Neuronal stem cell (in vitro differentiated cells): ENCODE data around the gene DLG2.
A peak's percentile ranks its signal among the peaks of the same experiment; 100 is the strongest.

Source experiments
- DNase-seq: peaks from one replicate; pipeline ENCODE4 v3.0.0-alpha.2; 2013; ENCODE audit warnings: low spot score
- H2AFZ ChIP-seq: one replicate; pipeline ENCODE4 v1.6.1; 2013; ENCODE audit warnings: mild to moderate bottlenecking, low read length, inconsistent platforms
- H2AK5ac ChIP-seq: 2 replicates; pipeline ENCODE4 v1.6.1; 2013; ENCODE audit warnings: low read depth, mild to moderate bottlenecking, inconsistent platforms, low read length, moderate library complexity, mixed read lengths
- H2BK120ac ChIP-seq: 2 replicates; pipeline ENCODE4 v1.6.1; 2013; ENCODE audit warnings: low read depth, mild to moderate bottlenecking, inconsistent platforms, low read length, moderate library complexity, mixed read lengths
- H2BK12ac ChIP-seq: one replicate; pipeline ENCODE4 v1.6.1; 2013; ENCODE audit warnings: low read length, inconsistent platforms
- H2BK15ac ChIP-seq: 2 replicates; pipeline ENCODE4 v1.6.1; 2013; ENCODE audit warnings: mild to moderate bottlenecking, low read length, inconsistent platforms, mixed read lengths
- H2BK5ac ChIP-seq: one replicate; pipeline ENCODE4 v1.6.1; 2013; ENCODE audit warnings: inconsistent platforms, mild to moderate bottlenecking, low read length, moderate library complexity
- H3K14ac ChIP-seq: one replicate; pipeline ENCODE4 v1.6.1; 2013; ENCODE audit warnings: low read length, inconsistent platforms
- H3K18ac ChIP-seq: 2 replicates; pipeline ENCODE4 v1.6.1; 2013; ENCODE audit warnings: low read length, inconsistent platforms
- H3K23ac ChIP-seq: 2 replicates; pipeline ENCODE4 v1.6.1; 2013; ENCODE audit warnings: low read depth, mild to moderate bottlenecking, mixed read lengths, low read length, inconsistent platforms; ENCODE audit not compliant: poor library complexity
- H3K27ac ChIP-seq: replicated peaks from 3 replicates; pipeline ENCODE4 v1.5.1; 2013; ENCODE audit warnings: low read length, inconsistent platforms
- H3K27me3 ChIP-seq, 3 experiments: 2 replicates each; pipeline ENCODE4 v1.6.1; 2013; ENCODE audit warnings: low read length in 3 of 3, mild to moderate bottlenecking in 2 of 3, inconsistent platforms in 1 of 3, low read depth in 1 of 3, mixed read lengths in 1 of 3, moderate library complexity in 1 of 3; ENCODE audit not compliant: control insufficient read depth in 3 of 3, insufficient read depth in 3 of 3
- H3K36me3 ChIP-seq, 2 donors: replicated peaks in 1 of 2; 2 replicates each; pipeline ENCODE4 v1.6.1; 2013; ENCODE audit warnings: low read length in 2 of 2; ENCODE audit not compliant: control insufficient read depth in 2 of 2, insufficient read depth in 2 of 2
- H3K4ac ChIP-seq: 2 replicates; pipeline ENCODE4 v1.6.1; 2013; ENCODE audit warnings: inconsistent platforms, mild to moderate bottlenecking, low read length, moderate library complexity
- H3K4me1 ChIP-seq, 2 donors: 1 replicate in 1 of 2; 2 replicates in 1 of 2; pipeline ENCODE4 v1.6.1; 2013; ENCODE audit warnings: low read length in 2 of 2, low read depth in 1 of 2; ENCODE audit not compliant: control insufficient read depth in 2 of 2, insufficient read depth in 1 of 2
- H3K4me2 ChIP-seq: one replicate; pipeline ENCODE4 v1.6.1; 2013; ENCODE audit warnings: mild to moderate bottlenecking, low read length, inconsistent platforms; ENCODE audit not compliant: insufficient read depth, poor library complexity, severe bottlenecking
- H3K4me3 ChIP-seq, 2 donors: 2 replicates each; pipeline ENCODE4 v1.5.1; 2013; ENCODE audit warnings: low read length in 2 of 2, mild to moderate bottlenecking in 2 of 2, inconsistent platforms in 1 of 2, moderate library complexity in 1 of 2
- H3K79me1 ChIP-seq: one replicate; pipeline ENCODE4 v1.6.1; 2013; ENCODE audit warnings: low read depth, mild to moderate bottlenecking, inconsistent platforms, low read length, moderate library complexity
- H3K9ac ChIP-seq: one replicate; pipeline ENCODE4 v1.6.1; 2013; ENCODE audit warnings: mild to moderate bottlenecking, low read depth, low read length, inconsistent platforms; ENCODE audit not compliant: poor library complexity
- H3K9me3 ChIP-seq, 2 donors: replicated peaks in 1 of 2; 2 replicates each; pipeline versions ENCODE3 to v1.6.1; 2013; ENCODE audit warnings: low read length in 2 of 2, mild to moderate bottlenecking in 2 of 2, inconsistent platforms in 1 of 2, low read depth in 1 of 2, mixed read lengths in 1 of 2, moderate library complexity in 1 of 2; ENCODE audit not compliant: control insufficient read depth in 2 of 2, insufficient read depth in 1 of 2
- H4K8ac ChIP-seq: one replicate; pipeline ENCODE4 v1.6.1; 2013; ENCODE audit warnings: low read depth, mild to moderate bottlenecking, inconsistent platforms, low read length, moderate library complexity
- H4K91ac ChIP-seq: one replicate; pipeline ENCODE4 v1.6.1; 2013; ENCODE audit warnings: low read length, low read depth, mild to moderate bottlenecking, inconsistent platforms; ENCODE audit not compliant: poor library complexity
- WGBS, 2 donors: extraction: QIAGEN DNeasy Blood & Tissue Kit; methylation state at CpG; one replicate each; pipeline ENCODE4 v1.1.7; 2013; ENCODE audit warnings: missing lambda C conversion rate in 2 of 2, mixed read lengths in 1 of 2; ENCODE audit not compliant: insufficient read length in 2 of 2, insufficient replicate concordance in 1 of 2; ENCODE audit errors: extremely low coverage in 2 of 2; 5-methylcytosine and 5-hydroxymethylcytosine counted together

Gene DLG2

GRCh38 chr11:84193706-84194105 is 1433.4 kb downstream of the DLG2 start:
- no peak overlapping the region for H4K91ac ChIP-seq
- no peaks in the 10 kb centered on the region for H3K4me1 ChIP-seq
- no peaks in the 10 kb centered on the region for H3K79me1 ChIP-seq
- H3K4me2 ChIP-seq: no peak overlapping the region
- no peak overlapping the region for H2BK15ac ChIP-seq
- H3K4me3 ChIP-seq: no peak overlapping the region
- no peak for DNase-seq
- no peak overlapping the region for H3K9ac ChIP-seq
- no peaks in the 10 kb centered on the region for H3K27me3 ChIP-seq
- no peak overlapping the region for H2AFZ ChIP-seq
- no peak overlapping the region for H3K18ac ChIP-seq
- no peak overlapping the region for H3K23ac ChIP-seq
- H3K4ac ChIP-seq: no peak overlapping the region
- no peak overlapping the region for H3K27ac ChIP-seq
- peaks cover 0 to 4% of the 10 kb centered on the region in 2 donors for H3K9me3 ChIP-seq
- no peak overlapping the region for H2BK5ac ChIP-seq
- no peak overlapping the region for H2BK12ac ChIP-seq
- H2AK5ac ChIP-seq: no peak overlapping the region
- no peaks in the 10 kb centered on the region for H3K36me3 ChIP-seq
- no peak overlapping the region for H2BK120ac ChIP-seq
- no CpG with 5 or more reads among the region's 2 CpGs for WGBS, 2 donors
- no peak overlapping the region for H4K8ac ChIP-seq
- H3K14ac ChIP-seq: no peak overlapping the region

GRCh38 chr11:84188521-84188920 is 1438.6 kb downstream of the DLG2 start:
- Histone ChIP-seq H3K23ac (no peak overlapping the region), H2BK120ac (no peak overlapping the region), H2AFZ (no peak overlapping the region), H3K14ac (no peak overlapping the region), H2BK5ac (no peak overlapping the region), H4K8ac (no peak overlapping the region), H3K79me1 (no peaks in the 10 kb centered on the region), H3K27me3 (no peaks in the 10 kb centered on the region), H3K4ac (no peak overlapping the region), H2BK12ac (no peak overlapping the region), H3K4me3 (no peak overlapping the region), H3K36me3 (no peaks in the 10 kb centered on the region), H3K27ac (no peak overlapping the region), H3K18ac (no peak overlapping the region), H2AK5ac (no peak overlapping the region), H3K4me2 (no peak overlapping the region), H3K4me1 (no peaks in the 10 kb centered on the region), H4K91ac (no peak overlapping the region), H3K9ac (no peak overlapping the region), H2BK15ac (no peak overlapping the region), H3K9me3 (no peaks in the 10 kb centered on the region)
- WGBS, 2 donors: no CpG with 5 or more reads among the region's 1 CpG
- no peak for DNase-seq

DNA sequence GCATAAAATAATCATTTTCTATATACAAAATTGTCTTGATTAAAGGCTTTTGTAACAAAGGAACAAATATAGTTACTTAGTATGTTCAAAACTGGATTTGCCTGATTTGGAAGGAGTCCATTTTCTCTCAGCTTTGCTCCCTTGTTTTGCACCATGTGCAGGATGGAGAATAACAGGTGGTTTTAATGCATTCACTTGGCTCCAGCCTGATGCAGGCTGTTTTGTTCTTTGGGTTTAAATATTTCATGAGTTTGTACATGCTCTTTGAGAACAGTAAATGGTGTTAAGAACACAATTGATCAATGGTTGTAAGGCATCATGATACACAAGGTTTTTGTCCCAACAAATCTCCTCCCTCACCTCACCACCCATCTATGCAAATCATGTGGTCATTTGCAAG is 1454.1 kb downstream of the DLG2 start:
- no peak overlapping the region for H2BK12ac ChIP-seq
- H3K18ac ChIP-seq: no peak overlapping the region
- no peak overlapping the region for H3K4me2 ChIP-seq
- no peak overlapping the region for H2BK15ac ChIP-seq
- no peaks in the 10 kb centered on the region for H3K9me3 ChIP-seq
- H3K9ac ChIP-seq: no peak overlapping the region
- H2BK120ac ChIP-seq: no peak overlapping the region
- H3K27ac ChIP-seq: no peak overlapping the region
- no peak overlapping the region for H3K4me3 ChIP-seq
- no peak for DNase-seq
- no peak overlapping the region for H3K23ac ChIP-seq
- H3K27me3 ChIP-seq: no peaks in the 10 kb centered on the region
- no peak overlapping the region for H2AK5ac ChIP-seq
- H3K14ac ChIP-seq: no peak overlapping the region
- H4K8ac ChIP-seq: no peak overlapping the region
- no peak overlapping the region for H2AFZ ChIP-seq
- H4K91ac ChIP-seq: no peak overlapping the region
- no peak overlapping the region for H3K4ac ChIP-seq
- no peaks in the 10 kb centered on the region for H3K36me3 ChIP-seq
- no peaks in the 10 kb centered on the region for H3K4me1 ChIP-seq
- H3K79me1 ChIP-seq: no peaks in the 10 kb centered on the region
- no peak overlapping the region for H2BK5ac ChIP-seq

GRCh38 chr11:84165139-84165538 is 1462.0 kb downstream of the DLG2 start:
- no peak overlapping the region for H3K27ac ChIP-seq
- H2BK120ac ChIP-seq: no peak overlapping the region
- H3K23ac ChIP-seq: no peak overlapping the region
- H2BK5ac ChIP-seq: no peak overlapping the region
- no peaks in the 10 kb centered on the region for H3K9me3 ChIP-seq
- H2AFZ ChIP-seq: peak overlapping the region; percentile 41
- H2BK15ac ChIP-seq: no peak overlapping the region
- no CpG with 5 or more reads among the region's 2 CpGs for WGBS, 2 donors
- no peak for DNase-seq
- no peak overlapping the region for H3K4me2 ChIP-seq
- no peaks in the 10 kb centered on the region for H3K4me1 ChIP-seq
- no peaks in the 10 kb centered on the region for H3K27me3 ChIP-seq
- no peak overlapping the region for H3K18ac ChIP-seq
- no peak overlapping the region for H2AK5ac ChIP-seq
- H4K91ac ChIP-seq: no peak overlapping the region
- no peak overlapping the region for H4K8ac ChIP-seq
- no peak overlapping the region for H3K4me3 ChIP-seq
- H3K14ac ChIP-seq: no peak overlapping the region
- no peak overlapping the region for H3K9ac ChIP-seq
- H3K4ac ChIP-seq: no peak overlapping the region
- H2BK12ac ChIP-seq: no peak overlapping the region
- H3K36me3 ChIP-seq: no peaks in the 10 kb centered on the region
- H3K79me1 ChIP-seq: no peaks in the 10 kb centered on the region
